Testis (tissue), 3 donors: ENCODE results near the gene GOLM1. TPM values are rescaled to one million over a fixed set of nuclear protein-coding genes. Genes with fewer than 3 reads are reported as not detected.

Experiments
- DNase-seq: peaks from one replicate; pipeline ENCODE4 v3.0.0-alpha.2; 2019
- H3K27ac ChIP-seq, 2 donors: fragments of 200-600 bp; sonication (generic); one replicate each; pipeline ENCODE4 v1.5.1; 2019
- H3K27me3 ChIP-seq: fragments of 200-600 bp; sonication (generic); one replicate; pipeline ENCODE4 v1.5.1; 2019
- H3K36me3 ChIP-seq: fragments of 200-600 bp; sonication (generic); one replicate; pipeline ENCODE4 v1.5.1; 2017; ENCODE audit warnings: low read depth; ENCODE audit errors: missing control alignments
- H3K4me1 ChIP-seq: fragments of 200-600 bp; sonication (generic); one replicate; pipeline ENCODE4 v1.5.1; 2019
- H3K4me3 ChIP-seq, 2 donors: fragments of 200-600 bp; sonication (generic); one replicate each; pipeline ENCODE4 v1.5.1; 2017 to 2019
- H3K9me3 ChIP-seq: fragments of 200-600 bp; sonication (generic); one replicate; pipeline ENCODE4 v1.5.1; 2017
- CTCF ChIP-seq, 3 experiments: fragments of 450-650 bp in 2 of 3; fragments of 200-600 bp in 1 of 3; sonication (generic) in 1 of 3; IDR thresholded peaks; one replicate each; pipeline ENCODE4 v1.5.1; 2016 to 2019; ENCODE audit warnings: antibody characterized with exemption in 3 of 3, mild to moderate bottlenecking in 2 of 3, moderate library complexity in 1 of 3
- POLR2A ChIP-seq: fragments of 450-650 bp; IDR thresholded peaks from one replicate; pipeline ENCODE4 v1.6.1; 2017; ENCODE audit warnings: antibody characterized with exemption, mild to moderate bottlenecking, moderate library complexity
- WGBS, 2 donors: methylation state at CpG; one replicate each; pipeline ENCODE4 v1.1.5; 2018; 5-methylcytosine and 5-hydroxymethylcytosine counted together
- intact Hi-C: fragments of 100-400 bp; cut with DNase I; formaldehyde crosslinking; loops from one replicate; pipeline ENCODE4 v1.15.1; 2023; ENCODE audit warnings: low total_unique reads
- polyA plus RNA-seq: library from polyadenylated mRNA; stranded (reverse); fragments of 350-450 nt; fragmentation: Illumina TruSeq; extraction: RNeasy Lipid Tissue Mini Kit (QIAGEN cat#74804); gene quantifications from one replicate; pipeline ENCODE4 v1.2.3, GENCODE V29; 2014; ENCODE audit warnings: low read depth, low replicate concordance; ENCODE audit not compliant: insufficient read depth
- total RNA-seq, 2 donors: library from RNA; depleted of rRNA; stranded (reverse); fragments of >200 nt; gene quantifications; one replicate each; pipeline ENCODE4 v1.2.3, GENCODE V29; 2016

GOLM1 gene
- total and polyA plus RNA-seq, 3 donors from 2014 or later, result 28.3 to 37.0 (median 29.3) TPM

- TF ChIP-seq CTCF (IDR thresholded peaks at IDR 0.05) (no peak), POLR2A (no peak)
- no peak overlapping the region for H3K27ac ChIP-seq
Measured at GRCh38 chr9:86069206-86069869, 30.0 kb downstream of the GOLM1 start.

GRCh38 chr9:86064220-86064619 is 35.1 kb downstream of the GOLM1 start:
- DNase-seq, result no peak
- intact Hi-C loops, result no loop called here
- 76 to 92% methylated on average over 2 of the region's 2 CpGs for WGBS, 2 donors
- no peak overlapping the region for H3K4me3 ChIP-seq
- H3K9me3 ChIP-seq, result no peaks in the 10 kb centered on the region
- H3K36me3 ChIP-seq, result no peaks in the 10 kb centered on the region
- H3K4me1 ChIP-seq, result no peaks in the 10 kb centered on the region
- no peaks in the 10 kb centered on the region for H3K27me3 ChIP-seq
- TF ChIP-seq POLR2A (no peak), CTCF (IDR thresholded peaks at IDR 0.05) (no peak)
- no peak overlapping the region for H3K27ac ChIP-seq

More at GRCh38 chr9:86069206-86069869, 30.0 kb downstream of the GOLM1 start:
- Histone ChIP-seq H3K9me3 (no peaks in the 10 kb centered on the region), H3K4me1 (no peaks in the 10 kb centered on the region), H3K4me3 (no peak overlapping the region), H3K27me3 (no peaks in the 10 kb centered on the region), H3K36me3 (no peaks in the 10 kb centered on the region)
- no peak for DNase-seq
- WGBS, 2 donors, result 78 to 87% methylated on average over 7 of the region's 7 CpGs
- intact Hi-C loops, result no loop called here

- H3K4me3 ChIP-seq, result no peak overlapping the region
- intact Hi-C loops, result no loop called here
- H3K27ac ChIP-seq, result no peak overlapping the region
- TF ChIP-seq POLR2A, result no peak
- no peak for TF ChIP-seq CTCF (IDR thresholded peaks at IDR 0.05)
- H3K36me3 ChIP-seq, result no peaks in the 10 kb centered on the region
- no peaks in the 10 kb centered on the region for H3K4me1 ChIP-seq
- 76 to 84% methylated on average over 10 to 16 of the region's 16 CpGs for WGBS, 2 donors
- H3K9me3 ChIP-seq, result no peaks in the 10 kb centered on the region
- no peaks in the 10 kb centered on the region for H3K27me3 ChIP-seq
- no peak for DNase-seq
Measured at GRCh38 chr9:86062845-86063693, 36.3 kb downstream of the GOLM1 start.

GRCh38 chr9:86061972-86062739 is 37.2 kb downstream of the GOLM1 start:
- TF ChIP-seq POLR2A (no peak), CTCF (IDR thresholded peaks at IDR 0.05) (no peak)
- no peak for DNase-seq
- H3K9me3 ChIP-seq, result no peaks in the 10 kb centered on the region
- no peak overlapping the region for H3K27ac ChIP-seq
- no peaks in the 10 kb centered on the region for H3K4me1 ChIP-seq
- intact Hi-C loops, result no loop called here
- no peaks in the 10 kb centered on the region for H3K27me3 ChIP-seq
- no peaks in the 10 kb centered on the region for H3K36me3 ChIP-seq
- 79 to 92% methylated on average over 5 to 11 of the region's 11 CpGs for WGBS, 2 donors
- no peak overlapping the region for H3K4me3 ChIP-seq
